ENCODE data around the gene FAM72C.
"Not testable (repeated sequence)": the region's sequence is repeated elsewhere in the genome, so short reads cannot be mapped to it uniquely, and the experiment has no call there.

FAM72C gene

GRCh38 chr1:143951485-143952391 is 20.0 kb downstream of the FAM72C start:
- not testable (repeated sequence) for H3K4me3 Mint-ChIP-seq; H3K27ac Mint-ChIP-seq; DNase-seq; H3K4me1 Mint-ChIP-seq (ENCODE audit: low read depth); H3K36me3 Mint-ChIP-seq (ENCODE audit: low read depth); H3K27me3 Mint-ChIP-seq; H3K9me3 Mint-ChIP-seq

- H3K4me1 Mint-ChIP-seq (ENCODE audit: low read depth); H3K9me3 Mint-ChIP-seq; H3K36me3 Mint-ChIP-seq (ENCODE audit: low read depth); DNase-seq; H3K27ac Mint-ChIP-seq; H3K4me3 Mint-ChIP-seq; H3K27me3 Mint-ChIP-seq: not testable (repeated sequence)
These were observed 24.0 kb downstream of the FAM72C start for GRCh38 chr1:143947749-143948148.

GRCh38 chr1:143945253-143945652 is 26.5 kb downstream of the FAM72C start:
- not testable (repeated sequence) for H3K9me3 Mint-ChIP-seq; H3K36me3 Mint-ChIP-seq (ENCODE audit: low read depth); H3K4me3 Mint-ChIP-seq; DNase-seq; H3K27me3 Mint-ChIP-seq; H3K4me1 Mint-ChIP-seq (ENCODE audit: low read depth); H3K27ac Mint-ChIP-seq

- not testable (repeated sequence) for H3K27ac Mint-ChIP-seq; H3K4me3 Mint-ChIP-seq; H3K9me3 Mint-ChIP-seq; H3K4me1 Mint-ChIP-seq (ENCODE audit: low read depth); H3K36me3 Mint-ChIP-seq (ENCODE audit: low read depth); DNase-seq; H3K27me3 Mint-ChIP-seq
These were observed 27.1 kb downstream of the FAM72C start for GRCh38 chr1:143944576-143945240.

GRCh38 chr1:143943319-143943978 is 28.3 kb downstream of the FAM72C start:
- not testable (repeated sequence) for H3K27me3 Mint-ChIP-seq; H3K27ac Mint-ChIP-seq; H3K9me3 Mint-ChIP-seq; H3K4me3 Mint-ChIP-seq; H3K36me3 Mint-ChIP-seq (ENCODE audit: low read depth); DNase-seq; H3K4me1 Mint-ChIP-seq (ENCODE audit: low read depth)

- not testable (repeated sequence) for H3K9me3 Mint-ChIP-seq; H3K36me3 Mint-ChIP-seq (ENCODE audit: low read depth); H3K27ac Mint-ChIP-seq; H3K4me3 Mint-ChIP-seq; H3K4me1 Mint-ChIP-seq (ENCODE audit: low read depth); H3K27me3 Mint-ChIP-seq; DNase-seq
These were observed 29.4 kb downstream of the FAM72C start for GRCh38 chr1:143942238-143942860.

- H3K27ac Mint-ChIP-seq, DNase-seq: not testable (repeated sequence)
These were observed 32.1 kb downstream of the FAM72C start for GRCh38 chr1:143939666-143940065.

GRCh38 chr1:143938922-143939321 is 32.9 kb downstream of the FAM72C start:
- H3K27me3 Mint-ChIP-seq; H3K36me3 Mint-ChIP-seq (ENCODE audit: low read depth); H3K9me3 Mint-ChIP-seq; H3K27ac Mint-ChIP-seq; H3K4me1 Mint-ChIP-seq (ENCODE audit: low read depth); H3K4me3 Mint-ChIP-seq; DNase-seq: not testable (repeated sequence)

More at GRCh38 chr1:143939666-143940065, 32.1 kb downstream of the FAM72C start:
- not testable (repeated sequence) for H3K27me3 Mint-ChIP-seq; H3K4me1 Mint-ChIP-seq (ENCODE audit: low read depth); H3K4me3 Mint-ChIP-seq; H3K36me3 Mint-ChIP-seq (ENCODE audit: low read depth); H3K9me3 Mint-ChIP-seq

- H3K9me3 Mint-ChIP-seq; H3K4me1 Mint-ChIP-seq (ENCODE audit: low read depth); H3K36me3 Mint-ChIP-seq (ENCODE audit: low read depth); H3K27me3 Mint-ChIP-seq; H3K27ac Mint-ChIP-seq; H3K4me3 Mint-ChIP-seq: not testable (repeated sequence)
- peak; percentile 31 for DNase-seq
These were observed 35.2 kb downstream of the FAM72C start for GRCh38 chr1:143936457-143937115.

- H3K27me3 Mint-ChIP-seq; H3K36me3 Mint-ChIP-seq (ENCODE audit: low read depth); H3K4me3 Mint-ChIP-seq; H3K9me3 Mint-ChIP-seq; H3K4me1 Mint-ChIP-seq (ENCODE audit: low read depth); H3K27ac Mint-ChIP-seq; DNase-seq: not testable (repeated sequence)
These were observed 52.7 kb downstream of the FAM72C start for GRCh38 chr1:143919127-143919526.

- H3K9me3 Mint-ChIP-seq; H3K4me3 Mint-ChIP-seq; H3K36me3 Mint-ChIP-seq (ENCODE audit: low read depth); H3K27ac Mint-ChIP-seq; H3K27me3 Mint-ChIP-seq; DNase-seq; H3K4me1 Mint-ChIP-seq (ENCODE audit: low read depth): not testable (repeated sequence)
These were observed 53.2 kb downstream of the FAM72C start for GRCh38 chr1:143918552-143918951.

- not testable (repeated sequence) for H3K36me3 Mint-ChIP-seq (ENCODE audit: low read depth); DNase-seq; H3K9me3 Mint-ChIP-seq; H3K4me3 Mint-ChIP-seq; H3K27ac Mint-ChIP-seq; H3K27me3 Mint-ChIP-seq; H3K4me1 Mint-ChIP-seq (ENCODE audit: low read depth)
These were observed 58.1 kb downstream of the FAM72C start for GRCh38 chr1:143913705-143914104.
